IPS-15b (cell line): Measurements from ENCODE around the gene OGDH.

Source experiments
- H3K27me3 ChIP-seq: one replicate; pipeline ENCODE4 v1.6.1; 2013; ENCODE audit warnings: low read length; ENCODE audit not compliant: control insufficient read depth, insufficient read depth
- H3K36me3 ChIP-seq: one replicate; pipeline ENCODE4 v1.6.1; 2013; ENCODE audit warnings: low read length; ENCODE audit not compliant: control insufficient read depth, insufficient read depth
- H3K4me1 ChIP-seq: one replicate; pipeline ENCODE4 v1.6.1; 2013; ENCODE audit warnings: mild to moderate bottlenecking, low read length; ENCODE audit not compliant: control insufficient read depth, insufficient read depth
- H3K4me3 ChIP-seq: one replicate; pipeline ENCODE4 v1.5.1; 2013; ENCODE audit warnings: low read depth, low read length
- H3K9ac ChIP-seq: one replicate; pipeline ENCODE4 v1.6.1; 2013; ENCODE audit warnings: low read depth, mild to moderate bottlenecking, low read length
- H3K9me3 ChIP-seq: one replicate; pipeline ENCODE4 v1.6.1; 2013; ENCODE audit warnings: mild to moderate bottlenecking, low read length; ENCODE audit not compliant: control insufficient read depth, insufficient read depth

Gene OGDH

DNA sequence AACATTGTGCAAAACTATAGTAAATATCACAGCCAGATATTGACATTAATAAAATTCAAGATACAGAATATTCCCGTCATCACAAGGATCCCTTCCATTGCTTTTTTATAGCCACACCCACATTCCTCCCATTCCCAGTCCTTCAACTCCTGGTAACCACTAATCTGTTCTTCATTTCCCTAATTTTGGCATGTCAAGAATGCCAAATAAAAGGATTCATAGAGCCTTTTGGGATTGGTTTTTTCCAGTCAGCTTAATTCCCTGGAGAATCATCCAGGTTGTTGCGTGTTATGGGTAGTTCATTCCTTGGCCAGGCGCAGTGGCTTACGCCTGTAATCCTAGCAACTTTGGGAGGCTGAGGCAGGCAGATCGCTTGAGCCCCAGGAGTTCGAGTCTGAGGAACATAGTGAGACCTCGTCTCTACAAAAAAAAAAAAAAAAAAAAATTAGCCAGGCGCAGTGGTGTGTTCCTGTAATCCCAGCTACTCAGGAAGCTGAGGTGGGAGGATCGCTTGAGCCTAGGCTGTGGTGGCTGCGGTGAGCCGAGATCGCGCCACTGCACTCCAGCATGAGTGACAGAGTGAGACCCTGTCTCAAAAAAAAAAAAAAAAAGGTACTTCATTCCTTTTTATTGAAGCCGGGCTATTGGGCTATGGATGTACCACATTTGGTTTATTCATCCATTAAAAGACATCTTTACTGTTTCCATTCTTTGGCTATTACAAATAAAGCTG is 2.7 kb downstream of the OGDH start:
- Histone ChIP-seq H3K4me3 (no peak overlapping the region), H3K9me3 (no peaks in the 10 kb centered on the region), H3K4me1 (peaks cover 5% of the 10 kb centered on the region), H3K27me3 (no peaks in the 10 kb centered on the region), H3K36me3 (no peaks in the 10 kb centered on the region), H3K9ac (no peak overlapping the region)

DNA sequence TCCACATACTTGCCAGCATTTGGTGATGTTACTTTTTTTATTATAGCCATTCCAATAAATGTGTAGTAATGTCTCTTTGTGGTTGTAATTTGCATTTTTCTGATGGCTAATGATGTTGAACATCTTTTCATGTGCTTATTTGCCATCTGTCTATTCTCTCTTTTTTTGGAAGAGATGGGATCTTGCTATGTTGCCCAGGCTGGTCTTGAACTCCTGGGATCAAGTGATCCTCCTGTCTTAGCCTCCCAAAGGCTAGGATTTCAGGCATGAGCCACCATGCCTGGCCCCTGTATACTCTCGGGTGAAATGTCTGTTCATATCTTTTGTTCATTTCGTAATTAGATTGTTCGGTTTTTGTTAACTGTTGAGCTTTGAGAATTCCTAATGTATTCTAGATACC is 3.4 kb downstream of the OGDH start:
- Histone ChIP-seq H3K9ac (no peak overlapping the region), H3K4me3 (no peak overlapping the region), H3K36me3 (no peaks in the 10 kb centered on the region), H3K27me3 (no peaks in the 10 kb centered on the region), H3K9me3 (no peaks in the 10 kb centered on the region), H3K4me1 (peaks cover 5% of the 10 kb centered on the region)

DNA sequence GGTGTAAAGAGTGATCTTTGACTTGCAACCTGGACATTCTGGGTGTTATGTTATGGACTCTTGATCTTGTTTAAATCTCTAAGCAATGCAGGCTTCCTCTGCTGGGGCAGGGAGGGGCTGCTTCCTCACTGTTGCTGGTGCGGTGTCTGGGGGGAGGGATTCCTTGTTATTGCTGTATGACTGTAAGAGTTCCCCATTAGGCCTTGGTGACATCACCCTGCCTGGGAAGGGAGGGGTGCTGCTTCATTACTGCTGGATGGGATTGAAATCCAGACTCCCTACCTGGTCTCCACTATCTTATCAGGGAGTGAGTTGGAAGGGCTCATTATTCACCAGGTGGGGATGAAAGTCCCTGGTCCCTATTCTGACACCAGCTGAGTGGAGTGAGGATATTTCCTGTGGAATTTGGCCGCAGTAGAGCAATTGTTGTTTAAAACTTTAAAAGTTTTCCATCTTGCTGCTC is 8.8 kb downstream of the OGDH start:
- Histone ChIP-seq H3K9ac (no peak overlapping the region), H3K9me3 (no peaks in the 10 kb centered on the region), H3K4me1 (peaks cover 2% of the 10 kb centered on the region), H3K36me3 (no peaks in the 10 kb centered on the region), H3K4me3 (no peak overlapping the region), H3K27me3 (no peaks in the 10 kb centered on the region)

DNA sequence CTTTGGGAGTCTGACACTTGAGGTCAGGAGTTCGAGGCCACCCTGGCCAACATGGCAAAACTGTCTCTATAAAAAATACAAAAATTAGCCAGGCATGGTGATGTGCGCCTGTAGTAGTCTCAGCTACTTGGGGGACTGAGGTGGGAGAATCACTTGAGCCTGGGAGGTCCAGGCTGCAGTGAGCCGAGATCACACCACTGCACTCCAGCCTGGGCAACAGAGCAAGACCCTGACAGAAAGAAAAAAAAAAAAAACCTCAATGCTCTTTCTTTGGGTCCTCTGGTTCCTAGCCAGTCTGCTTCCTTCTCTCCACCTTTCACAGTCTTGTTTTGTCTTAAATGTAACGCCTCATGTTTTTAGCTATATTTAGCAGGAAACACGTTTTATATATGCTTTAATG is 9.4 kb downstream of the OGDH start:
- Histone ChIP-seq H3K4me1 (peaks cover 2% of the 10 kb centered on the region), H3K9ac (no peak overlapping the region), H3K9me3 (no peaks in the 10 kb centered on the region), H3K27me3 (no peaks in the 10 kb centered on the region), H3K36me3 (no peaks in the 10 kb centered on the region), H3K4me3 (no peak overlapping the region)

DNA sequence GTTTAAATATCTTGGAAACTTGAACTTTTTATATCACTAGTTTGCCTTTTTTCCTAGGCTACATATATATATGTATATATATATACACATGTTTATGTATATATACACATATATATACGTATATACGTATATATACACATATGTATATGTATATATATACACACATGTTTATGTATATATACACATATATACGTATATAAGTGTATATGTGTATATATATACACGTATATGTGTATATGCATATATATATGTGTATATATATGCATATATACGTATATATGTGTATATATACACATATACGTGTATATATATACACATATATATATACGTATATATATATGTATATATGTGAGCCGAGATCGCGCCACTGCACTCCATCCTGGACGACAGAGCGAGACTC is 10.1 kb downstream of the OGDH start:
- Histone ChIP-seq H3K9ac (no peak overlapping the region), H3K27me3 (no peaks in the 10 kb centered on the region), H3K4me1 (peaks cover 2% of the 10 kb centered on the region), H3K9me3 (no peaks in the 10 kb centered on the region), H3K36me3 (no peaks in the 10 kb centered on the region), H3K4me3 (no peak overlapping the region)

DNA sequence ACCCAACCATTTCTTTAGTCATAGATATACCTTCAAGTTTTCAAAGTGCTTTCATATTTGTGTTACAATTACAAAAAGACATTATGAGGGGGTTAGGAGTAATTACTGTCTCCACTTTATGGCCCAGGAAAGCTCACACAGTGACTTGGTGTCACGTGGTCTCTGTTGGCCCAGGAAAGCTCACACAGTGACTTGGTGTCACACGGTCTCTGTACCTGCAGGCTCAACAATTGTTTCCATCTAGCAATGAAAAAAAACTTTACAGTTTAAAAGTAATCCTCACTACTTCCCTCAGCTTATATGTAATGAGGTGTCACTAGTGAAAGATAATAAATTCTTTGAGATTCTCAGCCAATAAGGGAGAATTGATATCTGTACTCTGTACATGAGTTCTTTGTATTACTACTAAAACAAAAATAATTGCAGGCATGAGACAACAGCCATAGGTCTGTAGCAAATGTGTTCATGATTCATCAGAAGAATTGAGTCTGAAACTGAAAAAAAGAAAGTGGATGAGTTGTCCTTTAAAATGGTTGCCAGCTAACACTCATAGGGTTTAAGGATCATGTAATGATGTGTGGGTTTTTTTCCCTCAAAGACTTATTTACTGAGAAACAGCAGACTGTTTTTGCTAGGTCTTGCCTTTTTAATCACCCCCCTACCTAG is 10.9 kb downstream of the OGDH start:
- Histone ChIP-seq H3K4me3 (no peak overlapping the region), H3K36me3 (no peaks in the 10 kb centered on the region), H3K9me3 (no peaks in the 10 kb centered on the region), H3K27me3 (no peaks in the 10 kb centered on the region), H3K4me1 (peaks cover 2% of the 10 kb centered on the region), H3K9ac (no peak overlapping the region)

DNA sequence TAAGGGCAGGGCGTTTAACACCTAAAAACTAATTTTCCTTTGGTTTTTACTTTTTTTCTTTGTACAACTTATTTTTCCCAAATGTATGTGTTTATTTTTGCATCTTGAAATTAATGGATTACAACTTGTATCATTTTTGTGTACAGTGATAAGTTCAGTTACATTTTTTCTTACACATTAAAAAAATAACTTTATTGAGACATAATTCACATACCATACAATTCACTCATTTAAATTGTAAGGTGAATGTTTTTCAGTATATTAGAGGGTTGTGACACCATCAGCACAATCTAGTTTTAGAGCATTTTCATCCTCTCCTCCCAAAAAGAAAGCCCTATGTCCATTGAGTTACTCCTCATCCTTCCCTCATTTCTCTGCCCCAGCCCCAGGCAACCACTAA is 11.6 kb downstream of the OGDH start:
- Histone ChIP-seq H3K27me3 (no peaks in the 10 kb centered on the region), H3K4me1 (peaks cover 4% of the 10 kb centered on the region), H3K36me3 (no peaks in the 10 kb centered on the region), H3K9ac (no peak overlapping the region), H3K9me3 (no peaks in the 10 kb centered on the region), H3K4me3 (no peak overlapping the region)

DNA sequence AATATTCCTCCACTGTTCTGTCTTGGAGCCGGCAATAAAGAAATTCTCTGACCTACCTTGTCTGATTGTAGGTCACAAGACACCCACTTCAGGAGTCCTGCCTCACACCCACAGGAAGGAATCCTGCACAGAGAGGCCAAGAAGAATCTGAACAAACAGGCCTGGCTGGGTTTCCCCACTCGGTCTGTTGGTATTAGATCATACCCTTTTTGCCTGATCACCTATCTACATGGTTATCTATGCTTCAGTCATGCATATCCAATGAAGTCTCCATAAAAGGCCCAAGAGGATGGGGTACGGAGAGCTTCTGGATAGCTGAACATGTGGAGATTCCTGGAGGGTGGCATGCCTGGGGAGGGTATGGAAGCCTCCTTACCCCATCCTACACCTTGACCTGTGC is 12.3 kb downstream of the OGDH start:
- H3K36me3 ChIP-seq: no peaks in the 10 kb centered on the region
- no peaks in the 10 kb centered on the region for H3K9me3 ChIP-seq
- H3K9ac ChIP-seq: no peak overlapping the region
- no peaks in the 10 kb centered on the region for H3K27me3 ChIP-seq
- H3K4me1 ChIP-seq: peaks cover 4% of the 10 kb centered on the region
- H3K4me3 ChIP-seq: no peak overlapping the region

DNA sequence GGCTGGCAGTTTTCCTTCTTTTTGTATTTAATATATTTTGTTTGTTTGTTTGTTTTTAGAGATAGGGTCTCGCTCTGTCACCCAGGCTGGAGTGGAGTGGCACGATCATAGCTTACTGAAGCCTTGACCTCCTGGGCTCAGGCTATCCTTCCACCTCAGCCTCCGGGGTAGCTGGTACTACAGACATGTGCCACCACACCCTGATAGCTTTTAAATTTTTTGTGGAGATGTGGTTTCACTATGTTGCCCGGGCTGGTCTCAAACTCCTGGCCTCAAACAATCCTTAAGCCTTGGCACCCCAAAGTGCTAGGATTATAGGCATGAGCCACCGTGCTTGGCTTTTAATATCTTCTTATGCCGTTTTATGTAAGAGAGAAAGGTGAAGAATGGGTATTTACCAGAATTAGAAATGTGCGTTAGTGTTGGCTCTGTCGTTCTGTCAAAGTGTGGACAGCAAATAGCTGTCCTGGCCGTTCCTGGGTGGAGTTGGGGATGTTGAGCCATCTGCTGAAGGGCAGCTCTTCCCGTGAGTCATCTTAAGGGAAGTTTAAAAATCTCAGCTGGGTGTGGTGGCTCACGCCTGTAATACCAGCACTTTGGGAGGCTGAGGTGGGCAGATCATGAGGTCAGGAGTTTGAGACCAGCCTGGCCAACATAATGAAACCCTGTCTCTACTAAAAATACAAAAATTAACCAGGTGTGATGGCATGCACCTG is 14.8 kb downstream of the OGDH start:
- no peak overlapping the region for H3K4me3 ChIP-seq
- peaks cover 4% of the 10 kb centered on the region for H3K36me3 ChIP-seq
- peaks cover 2% of the 10 kb centered on the region for H3K4me1 ChIP-seq
- H3K27me3 ChIP-seq: no peaks in the 10 kb centered on the region
- H3K9ac ChIP-seq: no peak overlapping the region
- H3K9me3 ChIP-seq: no peaks in the 10 kb centered on the region

DNA sequence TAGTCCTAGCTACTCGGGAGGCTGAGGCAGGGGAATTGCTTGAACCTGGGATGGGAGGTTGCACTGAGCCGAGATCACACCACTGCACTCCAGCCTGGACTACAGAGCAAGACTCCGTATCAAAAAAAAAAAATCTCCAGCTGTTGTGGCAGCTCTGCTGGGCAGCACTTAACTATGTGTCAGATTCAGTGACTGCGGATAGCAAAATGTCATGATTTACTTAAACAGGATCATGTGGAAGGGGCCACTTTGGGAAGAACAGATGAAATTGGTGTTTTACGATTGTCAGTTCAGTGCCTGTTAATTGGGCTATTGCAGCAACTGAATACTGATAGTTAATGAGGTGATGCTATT is 15.3 kb downstream of the OGDH start:
- peaks cover 2% of the 10 kb centered on the region for H3K4me1 ChIP-seq
- H3K4me3 ChIP-seq: no peak overlapping the region

DNA sequence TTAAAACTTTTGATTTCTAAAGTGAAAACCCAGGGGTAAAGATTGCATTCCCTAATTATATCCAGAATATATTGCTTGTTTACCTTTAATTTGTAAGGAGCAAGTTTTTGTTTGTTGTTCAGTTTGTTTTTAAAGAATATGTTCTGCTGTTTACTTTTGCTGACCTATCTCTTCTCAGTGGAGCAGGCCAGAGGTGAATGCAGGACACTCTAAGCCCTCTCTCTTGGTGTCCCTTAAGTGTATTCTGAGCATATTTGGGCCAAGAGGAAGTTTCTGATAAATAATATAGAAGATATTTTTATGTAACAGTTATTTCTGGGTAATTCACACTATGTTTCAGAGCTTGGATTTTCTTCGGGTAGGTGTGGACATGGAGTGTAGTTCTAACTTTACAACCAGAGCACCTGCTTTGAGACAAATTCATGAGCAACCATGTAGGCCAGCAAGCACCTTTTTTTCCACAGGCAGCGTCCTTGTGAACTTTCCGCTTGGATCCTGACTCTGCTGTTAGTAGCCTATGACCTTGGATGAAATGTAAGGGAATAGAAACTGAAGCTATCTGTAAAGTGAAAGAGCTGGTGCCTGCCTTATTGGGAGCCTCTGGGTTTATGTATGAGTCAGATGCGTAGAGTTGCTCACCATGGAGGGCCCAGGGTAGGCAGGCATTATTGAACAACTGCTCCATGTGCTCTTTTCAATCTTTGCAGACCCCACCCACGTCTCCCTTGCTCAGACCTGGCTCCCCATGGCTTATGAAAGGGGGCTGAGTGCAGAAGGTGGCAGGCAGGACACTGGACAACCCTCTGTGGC is 16.1 kb downstream of the OGDH start:
- peaks cover 2% of the 10 kb centered on the region for H3K4me1 ChIP-seq
- no peak overlapping the region for H3K4me3 ChIP-seq
- H3K27me3 ChIP-seq: no peaks in the 10 kb centered on the region
- H3K9ac ChIP-seq: no peak overlapping the region
- H3K9me3 ChIP-seq: no peaks in the 10 kb centered on the region
- H3K36me3 ChIP-seq: peaks cover 4% of the 10 kb centered on the region

More for the DNA sequence above, 15.3 kb downstream of the OGDH start:
- no peaks in the 10 kb centered on the region for H3K27me3 ChIP-seq
- H3K36me3 ChIP-seq: peaks cover 4% of the 10 kb centered on the region
- H3K9me3 ChIP-seq: no peaks in the 10 kb centered on the region
- no peak overlapping the region for H3K9ac ChIP-seq
